Ramos (cell line): Measurements from ENCODE around the gene SYT1.

ENCODE experiments used
- in situ Hi-C: fragments of 300-500 bp; cut with MboI; formaldehyde crosslinking; loops from one replicate; pipeline ENCODE4 v1.14.3; 2022; ENCODE audit warnings: low sequenced_read_pairs; ENCODE audit not compliant: unreplicated experiment

The SYT1 gene

GRCh38 chr12:79262938-79263337 lies 398.4 kb downstream of the SYT1 start:
- in situ Hi-C loops = no loop called here

- in situ Hi-C loops = no loop called here
Measured at GRCh38 chr12:79266343-79267144, 402.0 kb downstream of the SYT1 start.

- in situ Hi-C loops = no loop called here
Measured at GRCh38 chr12:79267580-79267979, 403.0 kb downstream of the SYT1 start.

- in situ Hi-C loops = no loop called here
Measured at GRCh38 chr12:79274501-79275064, 410.0 kb downstream of the SYT1 start.

GRCh38 chr12:79275631-79276030 lies 411.1 kb downstream of the SYT1 start:
- in situ Hi-C loops = no loop called here

GRCh38 chr12:79283364-79283763 lies 418.8 kb downstream of the SYT1 start:
- in situ Hi-C loops = no loop called here

DNA sequence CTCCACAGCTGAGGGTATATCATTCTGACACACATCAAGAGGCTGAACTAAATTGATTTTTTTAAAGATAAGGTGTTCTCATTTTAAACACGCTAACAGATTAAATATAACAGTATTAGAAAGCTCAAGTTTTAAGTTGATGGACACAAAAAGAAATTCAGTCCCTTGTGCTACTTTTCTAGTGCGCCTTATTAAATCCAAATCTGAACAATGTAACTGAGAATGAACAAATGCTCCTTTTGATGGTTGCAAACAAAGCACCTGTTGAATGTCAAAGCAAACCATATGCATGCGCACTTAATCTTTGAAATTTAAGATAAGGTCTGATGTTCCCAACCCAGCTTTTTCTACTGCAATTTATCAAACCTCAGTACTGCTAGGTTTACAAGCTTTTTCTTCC lies 424.3 kb downstream of the SYT1 start:
- in situ Hi-C loops = no loop called here

DNA sequence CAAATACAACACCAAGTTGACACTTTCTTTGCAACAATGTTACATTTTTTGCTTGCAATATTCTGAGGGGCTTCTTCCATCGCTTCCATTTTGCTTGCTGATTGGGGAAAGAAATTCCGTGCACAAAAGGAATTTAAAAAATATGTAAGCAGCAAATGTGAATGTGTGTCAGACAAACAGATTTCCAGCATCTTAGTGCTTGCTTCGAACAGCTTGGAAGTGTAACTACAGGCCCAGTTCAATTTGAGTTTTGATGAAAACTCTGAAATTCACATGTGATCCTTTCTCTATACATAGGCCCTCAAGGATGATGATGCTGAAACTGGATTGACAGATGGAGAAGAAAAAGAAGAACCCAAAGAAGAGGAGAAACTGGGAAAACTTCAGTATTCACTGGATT lies 427.1 kb downstream of the SYT1 start:
- in situ Hi-C loops = no loop called here

DNA sequence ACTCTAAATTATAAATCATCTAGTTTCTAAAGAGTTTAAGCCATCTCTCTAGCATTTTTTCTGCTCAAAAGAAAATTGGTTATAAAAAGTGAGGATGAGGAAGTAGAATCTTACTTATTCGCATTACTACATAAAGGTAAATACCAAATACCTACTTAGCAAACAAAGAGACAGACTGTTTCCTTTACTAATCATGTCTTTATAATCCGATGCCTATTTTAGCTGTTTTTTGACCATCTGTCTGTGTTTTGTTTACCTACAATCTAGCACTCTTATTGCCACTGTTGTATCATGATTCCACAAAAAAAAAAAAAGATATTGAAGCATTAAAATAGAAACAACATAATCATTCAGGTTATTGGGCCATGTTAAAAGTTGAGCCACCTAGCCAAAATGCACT lies 430.0 kb downstream of the SYT1 start:
- in situ Hi-C loops = no loop called here

- in situ Hi-C loops = no loop called here
Measured at GRCh38 chr12:79295572-79295971, 431.0 kb downstream of the SYT1 start.

- in situ Hi-C loops = no loop called here
Measured at GRCh38 chr12:79296133-79296532, 431.6 kb downstream of the SYT1 start.

DNA sequence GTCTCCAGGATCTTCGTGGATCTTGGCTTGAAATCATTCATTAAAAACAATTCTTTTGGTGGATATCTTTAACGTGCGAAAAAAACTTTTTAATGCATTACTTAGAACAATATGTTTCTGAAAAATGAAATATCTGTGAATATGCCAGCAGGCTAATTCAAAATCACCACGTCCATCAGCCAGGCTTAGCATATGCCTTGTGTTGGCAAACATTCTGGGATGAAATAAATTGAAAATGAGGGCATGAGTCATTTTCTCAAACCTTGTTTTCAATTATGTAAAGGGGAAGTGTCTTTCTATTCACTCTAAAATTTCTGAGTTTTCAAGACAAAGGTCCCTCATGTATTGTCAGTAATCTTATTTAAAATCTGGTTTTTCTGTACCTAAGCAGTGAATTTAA lies 432.3 kb downstream of the SYT1 start:
- in situ Hi-C loops = no loop called here

GRCh38 chr12:79298506-79298905 lies 433.9 kb downstream of the SYT1 start:
- in situ Hi-C loops = no loop called here

GRCh38 chr12:79299447-79300198 lies 435.0 kb downstream of the SYT1 start:
- in situ Hi-C loops = no loop called here

DNA sequence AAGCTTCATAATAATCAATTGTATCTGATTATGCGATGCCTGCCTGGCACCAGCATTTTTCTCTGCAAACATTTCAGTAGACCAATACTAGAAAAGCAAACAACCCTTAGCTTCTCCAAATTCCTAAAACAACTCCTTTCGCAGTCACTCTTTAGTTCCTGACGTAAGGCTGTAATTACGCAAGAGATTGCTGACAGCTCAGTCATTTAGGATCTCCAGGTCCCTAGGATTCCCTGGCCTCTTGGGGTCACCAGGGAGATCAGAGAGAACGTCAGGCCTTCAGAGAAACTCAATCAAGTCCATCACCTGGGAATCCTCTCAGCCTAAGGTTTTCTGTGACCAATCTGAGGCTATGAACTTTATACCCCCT lies 435.6 kb downstream of the SYT1 start:
- in situ Hi-C loops = no loop called here

DNA sequence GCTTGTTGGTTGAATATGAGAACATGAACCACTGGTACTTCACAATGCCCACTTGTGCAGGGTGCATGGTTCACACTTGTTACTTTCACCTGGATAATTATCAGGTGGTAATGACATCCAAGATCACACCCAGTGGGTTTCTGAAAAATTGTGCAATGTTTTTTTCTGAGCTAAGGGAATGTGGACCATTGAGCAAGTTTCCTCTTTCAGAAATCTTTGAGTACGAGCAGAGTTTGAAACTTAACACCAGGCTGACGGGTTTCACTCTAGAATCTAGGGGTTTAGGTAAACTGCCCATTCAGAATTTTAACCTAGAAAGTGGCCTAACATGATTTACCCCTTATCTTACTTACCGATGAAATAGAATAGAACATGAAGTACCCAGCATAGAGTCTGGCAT lies 436.6 kb downstream of the SYT1 start:
- in situ Hi-C loops = no loop called here

GRCh38 chr12:79302162-79302814 lies 437.7 kb downstream of the SYT1 start:
- in situ Hi-C loops = no loop called here

DNA sequence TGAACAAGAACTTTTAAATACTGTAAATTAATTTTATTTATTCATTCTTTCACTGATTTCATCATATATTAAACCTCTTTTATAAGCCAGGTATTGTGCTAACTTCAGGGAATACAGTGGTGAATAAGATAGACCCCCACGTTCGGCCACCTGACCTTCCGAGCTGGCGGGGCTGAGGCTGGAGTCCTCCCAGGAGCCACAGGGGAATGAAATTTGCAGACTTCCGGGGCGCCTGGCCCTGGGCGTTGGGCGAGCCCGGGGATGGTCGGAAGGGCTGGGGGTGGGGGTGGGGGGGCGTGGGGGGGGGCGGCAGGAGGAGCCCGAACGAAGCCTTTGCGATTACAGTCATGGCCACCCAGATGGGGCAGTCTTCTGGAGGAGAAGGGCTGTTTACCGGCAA lies 442.8 kb downstream of the SYT1 start:
- in situ Hi-C loops = no loop called here

DNA sequence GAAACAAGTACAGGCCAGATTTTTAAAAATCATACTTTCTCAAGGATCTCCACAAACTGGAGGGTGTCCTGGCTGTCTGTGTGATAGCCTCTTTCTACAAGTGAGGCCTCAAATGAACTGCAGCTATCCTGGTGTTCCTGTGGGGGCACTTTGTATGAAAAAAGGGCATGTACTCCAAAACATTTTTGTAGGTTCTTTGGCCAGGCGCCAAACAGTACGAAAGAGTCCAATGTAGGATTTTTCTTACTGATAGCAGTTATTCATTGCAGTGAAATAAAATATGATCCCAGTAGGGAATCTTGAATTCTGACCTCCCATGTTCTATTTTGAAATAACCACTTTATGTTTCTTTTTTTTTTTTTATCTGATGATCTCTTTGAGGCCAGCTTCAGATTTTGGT lies 444.5 kb downstream of the SYT1 start:
- in situ Hi-C loops = no loop called here

GRCh38 chr12:79317179-79317847 lies 452.7 kb downstream of the SYT1 start:
- in situ Hi-C loops = no loop called here
